GM21619 (cell line): Measurements from ENCODE around the gene S100A8.

ENCODE experiments used
- ATAC-seq: cut with Tn5 transposase; IDR thresholded peaks from one replicate; pipeline ENCODE4 v1.9.1; 2021; ENCODE audit not compliant: unreplicated experiment

The S100A8 gene

DNA sequence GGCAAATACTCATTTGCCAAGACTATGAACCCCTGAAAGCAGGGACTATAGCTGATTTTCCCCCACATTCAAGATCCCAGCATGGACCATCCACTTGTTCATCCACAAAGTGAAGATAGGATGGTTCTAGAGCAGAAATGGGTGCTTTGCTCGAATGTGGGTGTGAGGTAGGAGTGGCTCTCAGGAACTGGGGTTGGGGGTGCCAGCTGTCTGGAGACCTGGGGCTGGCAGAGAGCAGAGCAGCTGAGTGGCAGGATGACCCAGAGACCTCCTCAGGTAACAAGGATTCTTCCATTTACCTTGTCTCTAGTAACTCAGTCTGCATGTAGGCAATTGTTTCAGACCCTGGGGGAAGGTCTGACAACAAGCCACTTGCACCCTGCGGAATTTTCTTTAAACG lies 27.2 kb downstream of the S100A8 start:
- ATAC-seq, result no peak

DNA sequence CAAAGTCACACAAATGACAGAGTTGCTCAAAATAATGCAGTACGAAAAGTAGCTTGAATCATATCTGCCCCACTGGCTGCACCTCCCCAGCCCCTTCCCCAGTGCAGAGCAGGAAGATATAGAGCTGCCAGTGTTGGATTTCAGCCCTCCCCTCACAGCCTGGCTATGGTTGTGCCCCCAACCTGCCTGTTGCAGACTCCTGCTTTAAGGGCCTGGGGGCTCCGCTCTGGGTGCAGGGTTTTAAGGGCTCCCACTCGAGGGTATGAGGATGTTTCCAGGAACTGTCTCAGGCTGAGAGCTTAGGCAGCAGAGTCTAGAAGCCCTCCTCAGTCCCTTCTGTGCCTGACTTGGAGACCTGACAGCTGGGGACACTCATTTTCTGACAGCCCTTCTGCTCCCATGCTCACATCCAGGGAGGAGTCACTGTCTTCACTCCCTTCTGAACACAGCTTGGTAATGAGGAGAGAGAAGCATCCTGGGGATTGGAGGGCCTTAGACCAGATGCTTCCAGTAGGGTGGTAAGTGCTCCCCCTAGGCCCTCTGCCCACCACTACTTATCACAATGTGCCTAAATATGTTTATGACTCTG lies 28.6 kb downstream of the S100A8 start:
- ATAC-seq, result no peak

DNA sequence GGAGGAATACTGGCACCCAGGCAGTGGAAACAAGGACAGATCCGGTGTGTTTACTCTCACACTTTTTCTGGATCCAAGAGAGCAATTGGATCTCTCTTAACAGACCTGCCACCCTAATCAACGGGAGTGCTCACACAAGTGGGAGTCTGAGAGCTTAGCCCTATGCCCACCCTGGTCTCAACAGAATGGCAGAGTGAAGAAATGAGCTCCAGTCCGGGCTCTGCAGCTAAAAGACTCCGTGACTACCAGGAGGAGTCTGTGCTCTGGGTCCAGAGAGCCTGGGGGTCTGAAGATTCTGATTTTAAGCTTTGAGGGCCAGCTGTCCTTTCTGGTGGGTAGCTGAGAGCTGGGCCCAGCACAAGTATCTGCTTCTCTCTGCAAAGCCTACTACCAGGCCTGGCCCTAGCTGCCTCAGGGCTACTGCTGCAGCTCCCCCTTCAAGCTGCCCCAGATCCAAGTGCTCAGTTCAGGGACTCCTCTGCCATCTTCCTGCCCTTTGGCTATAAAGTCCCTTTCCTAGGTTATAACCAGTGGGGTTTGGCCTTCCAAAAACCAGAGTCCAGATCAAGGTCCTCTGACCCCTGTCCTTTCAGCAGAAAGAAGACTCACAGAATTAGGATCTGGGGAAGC lies 29.3 kb downstream of the S100A8 start:
- ATAC-seq, result no peak

DNA sequence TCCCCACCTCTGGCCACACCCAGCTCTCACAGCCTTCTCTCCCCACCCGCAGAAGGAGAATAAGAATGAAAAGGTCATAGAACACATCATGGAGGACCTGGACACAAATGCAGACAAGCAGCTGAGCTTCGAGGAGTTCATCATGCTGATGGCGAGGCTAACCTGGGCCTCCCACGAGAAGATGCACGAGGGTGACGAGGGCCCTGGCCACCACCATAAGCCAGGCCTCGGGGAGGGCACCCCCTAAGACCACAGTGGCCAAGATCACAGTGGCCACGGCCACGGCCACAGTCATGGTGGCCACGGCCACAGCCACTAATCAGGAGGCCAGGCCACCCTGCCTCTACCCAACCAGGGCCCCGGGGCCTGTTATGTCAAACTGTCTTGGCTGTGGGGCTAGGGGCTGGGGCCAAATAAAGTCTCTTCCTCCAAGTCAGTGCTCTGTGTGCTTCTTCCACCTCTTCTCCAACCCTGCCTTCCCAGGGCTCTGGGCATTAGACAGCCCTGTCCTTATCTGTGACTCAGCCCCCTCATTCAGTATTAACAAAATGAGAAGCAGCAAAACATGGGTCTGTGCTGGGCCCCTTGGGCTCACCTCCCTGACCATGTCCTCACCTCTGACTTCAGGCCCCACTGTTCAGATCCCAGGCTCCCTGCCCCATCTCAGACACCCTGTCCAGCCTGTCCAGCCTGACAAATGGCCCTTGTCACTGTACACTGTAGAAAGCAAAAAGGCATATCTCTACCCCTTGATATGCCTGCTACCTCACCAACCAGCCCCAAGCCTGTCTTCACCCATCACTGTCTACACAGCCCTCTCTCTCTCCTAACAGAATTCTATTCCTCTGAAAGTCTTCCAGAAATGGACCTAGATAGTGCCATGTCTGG lies 30.0 kb downstream of the S100A8 start:
- ATAC-seq, result no peak

DNA sequence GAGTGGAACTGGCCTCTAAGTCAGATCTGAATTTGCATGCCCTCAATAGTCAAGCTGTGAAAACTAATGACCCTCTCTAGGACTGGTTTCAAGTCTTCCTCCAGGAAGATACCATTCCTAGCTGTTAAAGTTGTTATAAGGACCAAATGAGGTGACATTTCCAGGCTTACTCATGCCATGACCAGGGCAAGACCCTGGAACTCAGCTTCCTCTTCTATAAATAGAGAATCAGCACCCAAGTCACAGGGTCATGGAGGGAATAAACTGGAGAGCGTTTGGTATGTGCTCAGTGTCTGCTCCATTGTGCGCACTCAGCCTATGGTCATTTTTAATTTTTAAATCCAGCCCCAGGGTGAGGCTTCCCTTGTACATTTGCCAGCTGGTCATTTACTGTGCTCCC lies 30.7 kb downstream of the S100A8 start:
- ATAC-seq, result no peak

DNA sequence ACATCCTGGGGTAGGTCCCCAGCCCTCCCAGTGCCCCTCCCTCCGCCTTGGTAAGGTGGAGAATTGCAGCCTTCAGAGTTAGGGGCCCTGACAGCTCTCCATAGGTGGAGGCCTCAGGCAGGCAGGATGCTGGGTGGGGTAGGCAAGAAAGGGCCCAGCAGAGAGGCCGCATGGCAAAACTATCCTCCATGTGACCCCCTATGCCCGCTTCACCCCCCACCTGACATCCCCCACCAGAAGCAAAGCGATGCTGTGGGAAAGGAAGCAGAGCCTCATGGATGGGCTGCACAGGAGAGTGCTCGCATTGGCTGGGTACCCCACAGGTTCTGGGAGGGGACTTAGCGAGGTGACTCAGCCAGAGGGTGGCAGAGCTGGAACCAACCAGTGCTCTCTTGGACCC lies 31.6 kb downstream of the S100A8 start:
- no peak for ATAC-seq

DNA sequence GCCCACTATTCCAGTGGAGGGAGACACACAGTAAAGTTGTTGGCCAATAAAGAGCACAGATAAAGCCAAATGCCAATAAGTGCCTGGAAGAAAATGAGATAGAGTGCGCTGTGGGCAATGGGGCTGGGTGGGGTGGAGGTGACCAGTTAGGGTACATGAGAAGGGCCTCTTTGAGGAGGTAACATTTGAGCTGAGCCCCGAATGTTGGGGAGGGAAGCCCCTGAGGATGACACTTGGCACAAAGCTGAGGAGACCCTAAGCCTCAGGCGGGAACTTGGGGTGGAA lies 32.2 kb downstream of the S100A8 start:
- no peak for ATAC-seq

DNA sequence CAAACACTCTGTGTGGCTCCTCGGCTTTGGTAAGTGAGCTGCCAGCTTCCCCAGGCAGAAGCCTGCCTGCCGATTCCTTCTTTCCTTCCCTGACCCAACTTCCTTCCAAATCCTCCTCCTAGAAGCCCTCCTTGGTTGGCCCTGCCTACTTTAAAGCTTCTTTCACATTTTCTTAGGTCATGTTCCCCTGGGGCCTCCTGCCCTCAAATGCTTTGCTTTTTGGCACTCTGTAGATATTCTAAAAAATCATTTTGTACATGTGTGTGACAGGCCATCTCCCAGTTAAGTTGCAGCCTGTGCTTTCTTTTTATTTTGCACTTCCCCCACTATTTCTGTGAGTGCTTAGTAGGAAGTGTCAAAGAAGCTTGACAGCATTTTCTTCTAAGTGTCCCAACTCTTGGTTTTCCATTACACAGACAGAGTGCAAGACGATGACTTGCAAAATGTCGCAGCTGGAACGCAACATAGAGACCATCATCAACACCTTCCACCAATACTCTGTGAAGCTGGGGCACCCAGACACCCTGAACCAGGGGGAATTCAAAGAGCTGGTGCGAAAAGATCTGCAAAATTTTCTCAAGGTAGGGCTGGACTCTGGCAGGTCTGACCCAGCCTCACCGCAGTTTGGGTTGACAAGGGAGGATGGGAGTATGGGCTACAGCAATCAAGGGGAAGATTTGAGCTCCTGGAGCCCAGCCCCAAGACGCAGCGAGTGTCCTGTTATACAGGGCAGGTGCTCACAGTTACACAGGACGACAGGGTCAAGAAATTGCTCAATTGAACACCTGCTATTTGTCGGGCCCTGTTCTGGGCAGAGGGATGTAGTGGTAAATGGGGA lies 32.8 kb downstream of the S100A8 start, which contains the start of gene S100A9:
TSS of gene S100A9 (plus strand) at position 2 of the 838 bp plus-strand sequence. CDS start at position 432, 430 bp downstream.
- no peak for ATAC-seq

DNA sequence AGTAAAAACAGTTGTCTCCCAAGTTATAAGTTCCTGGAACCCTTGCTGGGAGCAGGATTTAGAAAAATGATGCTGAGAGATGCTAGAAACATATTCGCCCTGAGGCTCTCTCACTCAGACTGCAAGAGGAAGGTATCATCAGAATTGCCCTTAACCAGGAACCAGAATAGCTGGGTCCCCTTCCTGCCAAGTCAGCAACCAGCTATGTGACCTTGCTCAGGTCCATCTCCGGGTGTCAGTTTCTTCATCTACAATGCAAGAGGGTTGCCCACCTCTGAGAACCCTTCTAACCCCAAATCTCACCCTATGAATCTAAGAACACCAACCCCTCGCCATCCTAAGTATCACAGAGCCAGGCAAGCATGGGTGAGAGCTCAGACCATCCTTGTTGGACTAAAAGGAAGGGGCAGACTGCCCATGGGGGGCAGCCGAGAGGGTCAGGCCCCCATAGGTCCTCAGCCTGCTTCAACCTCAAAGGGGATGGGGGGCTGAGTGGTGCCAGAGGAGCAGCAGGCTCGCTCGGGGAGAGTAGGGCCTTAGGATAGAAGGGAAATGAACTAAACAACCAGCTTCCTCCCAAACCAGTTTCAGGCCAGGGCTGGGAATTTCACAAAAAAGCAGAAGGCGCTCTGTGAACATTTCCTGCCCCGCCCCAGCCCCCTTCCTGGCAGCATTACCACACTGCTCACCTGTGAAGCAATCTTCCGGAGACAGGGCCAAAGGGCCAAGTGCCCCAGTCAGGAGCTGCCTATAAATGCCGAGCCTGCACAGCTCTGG lies 33.6 kb downstream of the S100A8 start:
- ATAC-seq, result no peak

DNA sequence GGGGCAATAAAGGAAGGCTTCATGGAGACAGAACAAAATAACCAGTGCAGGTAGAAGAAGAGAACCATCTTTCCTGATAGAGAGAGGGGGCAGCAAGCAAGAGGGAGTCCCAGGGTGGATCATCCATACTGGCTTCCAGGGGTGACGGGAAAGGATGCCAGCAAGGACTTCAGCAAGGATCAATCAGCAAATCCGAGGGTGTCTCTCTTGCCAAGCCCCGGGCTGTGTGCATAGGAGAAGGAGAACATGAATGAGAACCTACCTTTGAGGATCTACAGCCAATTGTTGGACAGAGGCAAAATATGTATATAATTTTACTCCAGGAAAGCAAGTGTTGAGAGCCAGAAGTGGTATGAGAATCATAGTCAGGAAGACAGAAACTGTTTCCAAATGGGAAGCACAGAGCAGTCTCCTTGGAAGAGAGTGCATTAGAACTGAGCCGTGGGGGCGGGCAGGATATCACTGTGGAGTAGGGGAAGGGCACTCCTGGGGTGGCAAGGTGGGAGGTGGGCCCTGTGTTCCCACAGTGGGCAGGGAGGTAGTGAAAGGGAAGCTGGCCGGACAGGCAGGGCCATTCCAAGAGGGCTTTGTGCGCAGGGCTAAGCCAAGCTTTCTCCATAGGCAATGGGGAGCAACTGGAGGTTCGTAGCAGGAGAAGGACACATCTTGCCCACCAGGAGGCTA lies 34.3 kb downstream of the S100A8 start:
- no peak for ATAC-seq

DNA sequence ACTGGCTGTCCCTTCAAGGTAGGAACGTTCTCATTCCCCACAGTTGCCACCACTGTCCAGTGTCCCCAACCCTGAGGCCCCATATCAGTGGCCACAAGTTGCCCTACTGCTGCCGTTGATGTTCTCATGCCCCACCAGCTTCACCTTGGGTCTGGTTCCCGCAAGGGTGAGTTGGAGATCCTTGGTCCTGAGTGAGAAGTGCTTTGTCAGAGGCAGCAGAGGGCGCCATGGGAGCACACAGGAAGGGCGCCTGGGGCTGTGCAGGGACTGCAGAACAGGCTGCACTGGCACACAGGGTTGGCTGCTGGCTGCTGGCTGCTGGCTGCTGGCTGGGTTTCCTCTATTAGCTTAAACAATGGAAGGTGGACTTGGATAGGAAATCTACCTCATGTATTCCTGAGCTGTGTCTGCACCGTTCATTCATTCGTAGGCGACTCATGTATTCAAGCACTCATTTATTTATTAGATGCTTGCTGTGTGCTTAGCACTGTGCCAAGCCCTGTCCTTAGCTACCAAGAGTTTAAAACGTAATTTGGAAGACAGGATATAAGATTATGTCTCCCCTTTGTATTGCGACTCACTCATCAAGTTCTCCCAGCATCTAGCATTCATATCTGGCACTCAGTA lies 35.3 kb downstream of the S100A8 start:
- no peak for ATAC-seq

DNA sequence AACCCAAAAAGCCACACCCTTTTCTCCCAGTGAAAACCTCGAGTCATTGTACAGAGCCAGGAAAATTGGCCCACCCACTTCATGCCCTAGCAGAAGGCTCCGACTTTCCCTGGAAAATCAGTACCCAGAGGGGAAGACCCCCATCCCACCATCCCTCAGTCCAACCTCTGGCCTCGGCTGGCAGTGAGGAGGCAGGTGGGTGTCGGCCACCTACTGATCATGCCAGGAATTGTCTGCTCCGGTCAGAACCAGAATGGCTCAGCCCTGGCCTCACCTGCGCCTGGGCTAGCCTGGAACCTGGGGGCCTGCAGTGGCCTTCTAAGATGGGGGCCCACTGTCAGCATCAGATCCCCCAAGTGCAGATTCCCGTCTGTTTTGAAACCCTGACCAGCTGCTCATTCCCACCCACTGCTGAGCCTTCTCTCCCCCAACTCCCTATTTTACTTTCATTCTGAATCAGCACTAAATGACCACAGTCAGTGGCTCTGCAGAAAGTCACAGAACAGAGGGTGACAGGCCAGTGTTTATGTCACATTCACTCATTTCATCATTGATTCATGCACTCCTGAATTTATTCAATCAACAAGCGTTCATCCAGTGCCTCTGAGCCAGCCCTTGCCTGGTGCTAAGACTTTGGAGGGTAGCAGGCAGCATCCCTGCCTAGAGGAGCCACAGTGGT lies 36.2 kb downstream of the S100A8 start:
- ATAC-seq, result no peak

DNA sequence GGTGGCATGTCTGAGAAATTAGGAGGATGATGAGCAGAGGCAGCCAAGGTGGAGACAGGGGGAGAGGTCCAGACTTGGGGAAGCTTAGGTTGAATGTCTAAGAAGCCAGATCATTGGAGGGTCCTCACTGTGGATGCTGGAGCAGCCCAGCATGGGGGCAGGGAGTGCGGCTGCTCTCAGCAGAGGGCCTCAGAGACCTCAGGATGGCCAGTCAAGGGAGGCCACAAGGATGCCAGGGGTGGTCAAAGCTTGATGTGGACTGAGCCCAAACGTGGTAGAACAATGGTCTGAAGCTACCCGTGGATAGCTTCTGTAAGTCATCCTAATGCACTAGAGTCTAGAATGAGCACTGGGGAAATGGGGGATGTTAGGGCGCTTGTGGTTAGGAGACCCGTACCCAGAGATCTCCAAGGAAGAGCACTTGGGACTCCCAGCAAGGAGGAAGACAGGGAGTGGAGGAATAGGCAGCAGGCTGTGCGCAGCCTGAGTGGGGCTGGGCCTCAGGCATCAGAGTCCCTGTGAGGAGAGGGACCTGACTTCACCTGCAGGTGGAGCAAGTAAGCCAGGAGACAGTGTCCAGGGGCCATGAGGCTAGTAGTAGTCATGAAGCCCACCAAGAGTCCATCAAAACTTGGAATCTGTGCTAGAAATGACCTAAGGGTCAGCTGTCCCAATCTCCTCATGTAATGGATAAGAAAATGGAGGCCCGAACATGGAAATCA lies 37.5 kb downstream of the S100A8 start:
- no peak for ATAC-seq

DNA sequence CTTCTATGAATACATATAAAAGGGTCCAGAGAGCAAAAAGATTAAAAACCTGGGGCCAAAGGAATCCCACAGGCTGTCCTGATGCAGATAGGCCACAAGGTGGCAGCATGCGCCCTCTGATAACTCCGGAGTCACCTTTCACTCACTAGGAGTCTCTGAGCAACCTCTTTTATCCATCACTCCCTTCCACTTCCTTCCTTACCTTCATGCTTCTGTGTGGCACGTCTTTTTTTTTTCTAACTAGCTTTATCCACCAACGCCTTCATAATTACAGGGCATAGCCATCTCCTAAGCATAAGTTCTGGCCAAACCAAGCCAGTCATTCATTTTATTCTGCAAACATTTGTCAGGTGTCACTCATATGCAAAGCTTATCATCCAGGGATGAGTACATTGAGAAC lies 38.4 kb downstream of the S100A8 start:
- ATAC-seq, result no peak

DNA sequence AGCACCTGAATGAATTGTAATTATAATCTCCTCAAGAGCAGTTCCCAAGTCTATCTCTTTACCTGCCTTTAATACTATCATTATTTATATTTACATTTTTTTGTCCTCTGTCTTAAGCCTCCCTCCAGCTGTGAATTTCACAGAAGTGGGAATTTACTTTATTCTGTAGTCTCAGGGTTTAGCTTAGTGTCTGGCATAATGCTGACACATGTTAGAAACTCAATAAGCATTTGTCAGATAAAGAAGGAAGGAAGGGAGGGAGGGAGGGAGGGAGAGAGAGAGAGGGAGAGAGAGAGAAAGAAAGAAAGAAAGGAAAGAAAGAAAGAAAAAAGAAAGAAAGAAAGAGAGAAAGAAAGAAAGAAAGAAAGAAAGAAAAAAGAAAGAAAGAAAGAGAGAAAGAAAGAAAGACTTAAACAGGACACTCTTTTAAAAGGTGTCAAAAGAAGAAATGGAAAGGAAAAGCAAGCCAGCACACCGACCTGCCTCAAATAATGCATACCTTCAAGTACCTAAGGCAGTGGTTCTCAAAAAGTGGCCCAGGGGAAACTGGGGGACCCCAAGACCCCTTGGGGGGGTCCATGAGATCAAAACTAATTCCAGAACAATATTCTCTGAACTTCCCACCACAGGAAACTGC lies 40.4 kb downstream of the S100A8 start:
- no peak for ATAC-seq

DNA sequence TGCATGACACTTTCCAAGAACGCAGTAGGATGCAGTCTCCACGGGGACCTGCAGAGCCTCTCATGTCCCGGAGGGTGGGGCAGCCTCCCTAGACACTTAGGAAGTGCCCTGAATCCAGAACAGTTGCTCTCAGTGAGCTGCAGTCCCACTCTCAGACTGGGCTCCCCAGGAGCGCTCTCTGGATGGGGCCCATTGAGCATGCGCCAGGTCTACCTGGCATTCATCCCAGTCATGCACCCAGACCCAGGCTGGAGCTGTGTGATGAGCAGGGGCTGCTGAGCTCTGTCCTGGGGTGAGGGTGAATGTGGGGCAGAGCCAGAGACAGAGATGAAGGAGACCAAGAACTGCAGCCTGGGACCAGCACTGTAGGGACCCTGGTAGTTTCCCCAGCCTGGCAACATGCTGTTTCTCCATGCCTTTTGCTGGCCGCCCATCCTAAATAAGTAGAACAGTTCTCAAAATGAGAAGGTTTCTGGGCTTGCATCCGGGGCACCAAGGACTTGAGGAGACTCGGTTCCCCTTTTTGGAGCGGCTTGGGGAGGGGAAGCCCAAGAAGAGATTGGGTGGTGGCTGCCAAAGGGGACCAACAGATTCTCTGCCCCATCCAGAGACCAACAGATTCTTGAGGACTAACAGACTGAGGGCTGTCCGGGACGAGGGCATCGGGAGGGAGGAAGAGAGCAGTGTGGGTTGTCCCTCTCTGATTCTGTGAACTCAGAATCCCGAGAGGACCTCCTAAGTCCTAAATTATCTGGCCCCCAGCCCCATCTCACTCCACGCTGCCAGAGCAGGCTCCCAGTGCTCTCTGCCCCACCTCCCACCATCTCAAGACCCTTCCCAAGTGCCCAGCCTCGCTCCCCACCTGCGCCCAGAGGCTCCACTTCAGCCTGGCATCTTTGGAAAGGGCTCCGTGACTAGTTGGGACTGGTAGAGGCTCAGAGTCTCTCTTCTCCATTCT lies 41.2 kb downstream of the S100A8 start:
- no peak for ATAC-seq
